ENCODE measurements around the gene C3orf33.

C3orf33 gene

DNA sequence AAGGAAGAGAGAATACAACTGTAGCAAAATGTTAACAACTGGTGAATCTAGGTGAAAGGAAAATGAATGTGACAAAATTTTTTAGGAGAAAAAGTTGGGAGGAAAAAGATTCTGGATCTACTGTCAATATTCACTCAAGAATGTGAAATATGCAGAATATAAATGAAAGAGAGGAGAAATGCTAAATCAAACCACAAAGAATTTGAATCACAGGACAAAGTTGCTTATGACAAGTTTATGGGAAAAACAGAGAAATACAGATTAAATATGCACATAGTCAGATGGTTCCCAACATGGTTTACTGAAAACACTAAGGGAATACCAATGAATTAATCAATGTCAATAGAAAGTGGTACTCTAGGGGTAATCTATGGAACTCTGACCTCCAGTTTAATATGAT, 27.6 kb downstream of the C3orf33 start:
- no peak for DNase-seq (ENCODE audit: extremely low read depth, low read depth)
- TF ChIP-seq, protein P1, sequence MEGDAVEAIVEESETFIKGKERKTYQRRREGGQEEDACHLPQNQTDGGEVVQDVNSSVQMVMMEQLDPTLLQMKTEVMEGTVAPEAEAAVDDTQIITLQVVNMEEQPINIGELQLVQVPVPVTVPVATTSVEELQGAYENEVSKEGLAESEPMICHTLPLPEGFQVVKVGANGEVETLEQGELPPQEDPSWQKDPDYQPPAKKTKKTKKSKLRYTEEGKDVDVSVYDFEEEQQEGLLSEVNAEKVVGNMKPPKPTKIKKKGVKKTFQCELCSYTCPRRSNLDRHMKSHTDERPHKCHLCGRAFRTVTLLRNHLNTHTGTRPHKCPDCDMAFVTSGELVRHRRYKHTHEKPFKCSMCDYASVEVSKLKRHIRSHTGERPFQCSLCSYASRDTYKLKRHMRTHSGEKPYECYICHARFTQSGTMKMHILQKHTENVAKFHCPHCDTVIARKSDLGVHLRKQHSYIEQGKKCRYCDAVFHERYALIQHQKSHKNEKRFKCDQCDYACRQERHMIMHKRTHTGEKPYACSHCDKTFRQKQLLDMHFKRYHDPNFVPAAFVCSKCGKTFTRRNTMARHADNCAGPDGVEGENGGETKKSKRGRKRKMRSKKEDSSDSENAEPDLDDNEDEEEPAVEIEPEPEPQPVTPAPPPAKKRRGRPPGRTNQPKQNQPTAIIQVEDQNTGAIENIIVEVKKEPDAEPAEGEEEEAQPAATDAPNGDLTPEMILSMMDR (IDR thresholded peaks at IDR 0.05; ENCODE audit: low read depth, low read length), result no peak

DNA sequence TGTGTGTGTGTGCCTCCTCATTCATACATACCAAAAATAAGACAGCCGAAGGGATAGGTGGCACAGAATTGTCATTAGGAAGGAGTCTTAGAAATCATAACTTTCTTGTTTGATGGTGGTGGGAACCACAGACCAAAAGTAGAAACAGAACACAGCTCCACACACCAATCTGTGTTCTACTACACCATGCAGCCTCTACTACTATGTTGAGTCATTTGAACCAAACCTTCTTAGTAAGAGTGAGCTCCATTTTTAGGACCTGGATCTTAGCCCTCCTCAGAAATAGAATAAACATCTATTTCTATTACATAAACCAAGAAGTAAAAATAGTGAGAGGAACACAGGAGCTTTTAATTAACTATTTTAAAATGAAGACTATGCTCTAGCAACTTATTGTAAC, 33.3 kb downstream of the C3orf33 start:
- no peak for DNase-seq (ENCODE audit: extremely low read depth, low read depth)
- TF ChIP-seq, protein P1 (IDR thresholded peaks at IDR 0.05; ENCODE audit: low read depth, low read length), result no peak

DNA sequence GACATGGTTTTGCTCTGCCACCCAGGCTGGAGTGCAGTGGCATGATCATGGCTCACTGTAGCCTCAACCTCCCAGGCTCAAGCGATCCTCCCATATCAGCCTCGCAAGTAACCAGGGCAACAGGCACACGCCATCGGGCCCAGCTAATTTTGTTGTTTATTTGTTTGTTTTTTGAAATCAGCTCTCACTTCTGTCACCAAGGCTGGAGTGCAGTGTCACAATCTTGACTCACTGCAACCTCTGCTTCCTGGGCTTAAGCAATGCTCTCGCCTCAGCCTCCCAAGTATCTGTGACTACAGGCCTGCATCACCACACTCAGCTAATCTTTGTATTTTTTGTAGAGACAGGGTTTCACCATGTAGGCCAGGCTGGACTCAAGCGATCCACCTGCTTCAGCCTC, 35.0 kb downstream of the C3orf33 start:
- no peak for DNase-seq (ENCODE audit: extremely low read depth, low read depth)
- TF ChIP-seq, protein P1 (IDR thresholded peaks at IDR 0.05; ENCODE audit: low read depth, low read length), result no peak

DNA sequence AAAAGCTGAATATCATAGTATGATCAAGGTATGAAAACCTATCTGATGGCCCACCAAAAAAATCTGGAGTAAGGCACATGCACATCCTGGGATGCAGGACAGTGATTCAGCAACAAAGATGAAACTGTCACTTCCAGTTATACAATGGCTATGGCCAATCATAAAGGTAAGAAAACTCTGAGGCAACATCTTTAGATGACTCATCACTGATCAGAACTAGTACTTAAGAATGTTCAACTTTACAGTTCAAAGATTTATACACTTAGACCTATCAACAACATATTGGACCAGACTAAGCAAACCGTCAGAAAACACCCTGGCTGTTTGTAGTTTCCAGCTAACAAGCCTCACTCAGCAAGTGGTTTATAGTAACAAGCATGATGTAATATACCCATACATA, 39.9 kb downstream of the C3orf33 start:
- TF ChIP-seq, protein P1 (IDR thresholded peaks at IDR 0.05; ENCODE audit: low read depth, low read length), result no peak
- DNase-seq (ENCODE audit: extremely low read depth, low read depth), result no peak

DNA sequence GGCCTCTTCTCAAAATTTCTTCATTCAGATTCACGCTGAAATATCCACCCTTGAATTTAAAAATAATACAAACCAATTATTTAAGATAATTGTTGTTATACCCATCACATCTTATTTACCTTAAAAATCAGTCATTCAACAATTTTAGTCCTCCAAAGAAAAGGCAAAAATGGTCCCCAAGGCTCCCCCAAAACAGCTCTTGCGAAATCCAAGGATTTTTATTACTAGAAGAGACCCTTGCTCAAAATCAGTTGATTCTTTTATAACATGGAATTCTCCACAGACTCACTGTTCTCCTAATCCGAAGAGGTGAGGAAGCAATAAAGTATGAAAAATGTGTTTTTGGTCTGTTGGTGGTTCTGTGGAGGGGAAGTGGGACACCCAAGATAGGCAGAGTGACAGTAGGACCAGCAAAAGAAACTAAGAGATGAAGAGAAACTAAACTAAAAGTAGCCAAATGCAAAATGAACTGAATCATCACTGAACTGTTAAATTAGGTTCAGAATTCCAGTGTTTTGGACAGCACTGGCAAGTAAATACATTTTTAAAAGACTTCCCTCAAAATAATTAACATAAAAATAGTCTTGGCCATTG, 42.1 kb downstream of the C3orf33 start:
- TF ChIP-seq, protein P1 (IDR thresholded peaks at IDR 0.05; ENCODE audit: low read depth, low read length), result no peak
- no peak for DNase-seq (ENCODE audit: extremely low read depth, low read depth)

DNA sequence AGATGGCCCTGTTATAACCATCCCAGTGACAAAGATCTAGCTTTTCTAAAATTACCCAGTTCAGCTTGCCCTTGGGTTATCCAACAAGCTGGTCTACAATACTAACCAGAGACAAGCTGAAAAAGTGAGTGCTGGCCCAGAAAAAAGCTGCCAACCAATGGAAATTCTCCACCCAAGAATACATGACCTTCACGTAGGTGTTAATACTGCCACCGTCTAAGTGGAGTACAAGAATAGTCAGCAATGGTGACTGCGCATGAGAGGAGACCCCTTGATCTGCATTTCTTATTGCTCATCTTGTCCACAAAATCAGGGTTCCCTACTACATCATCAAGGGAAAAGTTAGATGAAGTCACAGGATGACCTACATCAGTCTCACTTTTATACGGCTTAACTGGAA, 45.4 kb downstream of the C3orf33 start:
- no peak for DNase-seq (ENCODE audit: extremely low read depth, low read depth)

DNA sequence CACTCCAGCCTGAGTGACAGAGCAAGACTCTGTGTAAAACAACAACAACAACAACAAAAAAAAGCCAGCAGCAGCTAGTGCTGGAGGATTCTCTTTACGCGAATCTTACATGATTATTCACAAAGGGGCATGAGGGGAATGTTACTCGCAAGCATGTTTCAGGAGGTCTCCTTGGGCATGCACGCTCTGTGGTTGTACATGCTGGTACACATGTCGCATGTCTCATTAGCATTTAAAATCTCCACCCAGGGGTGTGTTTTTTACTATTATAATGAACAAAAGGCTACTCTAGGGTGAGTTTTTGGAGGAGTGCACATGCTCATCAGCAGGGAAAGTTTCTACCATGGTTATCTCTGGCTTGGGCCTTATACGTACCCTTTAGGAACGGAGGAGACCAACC, 48.5 kb downstream of the C3orf33 start:
- TF ChIP-seq, protein P1 (IDR thresholded peaks at IDR 0.05; ENCODE audit: low read depth, low read length), result no peak
- DNase-seq (ENCODE audit: extremely low read depth, low read depth), result no peak

More for the DNA sequence above, 45.4 kb downstream of the C3orf33 start:
- TF ChIP-seq, protein P1 (IDR thresholded peaks at IDR 0.05; ENCODE audit: low read depth, low read length), result no peak

All from AG09319 (cell line).